ENCODE results near the gene CACNA2D4. TPM values are rescaled to one million over a fixed set of nuclear protein-coding genes. Genes with fewer than 3 reads are reported as not detected.
A peak's percentile ranks its signal among the peaks of the same experiment; 100 is the strongest.
"Not testable (repeated sequence)": the region's sequence is repeated elsewhere in the genome, so short reads cannot be mapped to it uniquely, and the experiment has no call there.

CACNA2D4 gene
- total RNA-seq, 1 donor from 2014 or later, result 0.45 TPM

DNA sequence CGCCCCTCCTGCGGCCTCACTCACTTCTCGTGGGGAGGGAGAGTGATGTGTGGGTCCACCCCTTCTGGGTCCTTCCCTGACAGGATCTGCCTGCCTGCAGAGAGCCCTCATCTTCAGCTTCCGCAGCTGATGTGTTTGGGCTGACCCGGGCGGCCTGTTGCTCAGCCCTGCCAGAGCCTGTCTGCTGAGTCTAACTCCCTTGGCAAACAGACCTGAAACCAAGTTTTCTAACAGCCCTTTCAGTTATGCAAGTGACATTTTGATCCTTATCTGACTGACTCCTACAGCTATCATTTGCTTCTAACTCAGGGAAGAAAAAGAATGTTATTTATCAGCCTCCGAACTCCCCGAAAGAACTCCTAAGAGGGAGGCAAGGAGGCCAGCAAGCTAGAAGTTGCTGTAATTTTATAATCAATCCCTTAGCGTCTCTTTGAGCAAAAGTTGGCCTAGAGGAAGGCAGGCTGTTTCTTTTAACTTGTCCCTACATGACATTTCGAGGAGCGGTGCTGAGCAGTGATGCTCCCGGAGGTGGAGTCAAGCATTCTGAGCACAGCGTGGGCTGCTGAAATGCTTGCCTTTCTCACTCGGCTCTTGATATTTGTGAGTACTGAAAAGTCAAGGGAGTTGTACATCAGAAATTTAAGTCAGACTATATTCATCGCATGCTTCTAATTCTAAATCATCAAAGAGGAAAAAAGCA, 31.5 kb upstream of the CACNA2D4 start:
- H3K4me1 Mint-ChIP-seq, result peaks cover 7% of the 10 kb centered on the region
- H3K27me3 Mint-ChIP-seq (ENCODE audit: low read depth), result no peaks in the 10 kb centered on the region
- H3K27ac Mint-ChIP-seq, result no peak overlapping the region
- H3K36me3 Mint-ChIP-seq, result peaks cover 59% of the 10 kb centered on the region
- H3K9me3 Mint-ChIP-seq, result peaks cover 2% of the 10 kb centered on the region
- no peak for DNase-seq (ENCODE audit: low spot score in 2 of 2, unreplicated experiment in 2 of 2)
- TF ChIP-seq, protein P1, sequence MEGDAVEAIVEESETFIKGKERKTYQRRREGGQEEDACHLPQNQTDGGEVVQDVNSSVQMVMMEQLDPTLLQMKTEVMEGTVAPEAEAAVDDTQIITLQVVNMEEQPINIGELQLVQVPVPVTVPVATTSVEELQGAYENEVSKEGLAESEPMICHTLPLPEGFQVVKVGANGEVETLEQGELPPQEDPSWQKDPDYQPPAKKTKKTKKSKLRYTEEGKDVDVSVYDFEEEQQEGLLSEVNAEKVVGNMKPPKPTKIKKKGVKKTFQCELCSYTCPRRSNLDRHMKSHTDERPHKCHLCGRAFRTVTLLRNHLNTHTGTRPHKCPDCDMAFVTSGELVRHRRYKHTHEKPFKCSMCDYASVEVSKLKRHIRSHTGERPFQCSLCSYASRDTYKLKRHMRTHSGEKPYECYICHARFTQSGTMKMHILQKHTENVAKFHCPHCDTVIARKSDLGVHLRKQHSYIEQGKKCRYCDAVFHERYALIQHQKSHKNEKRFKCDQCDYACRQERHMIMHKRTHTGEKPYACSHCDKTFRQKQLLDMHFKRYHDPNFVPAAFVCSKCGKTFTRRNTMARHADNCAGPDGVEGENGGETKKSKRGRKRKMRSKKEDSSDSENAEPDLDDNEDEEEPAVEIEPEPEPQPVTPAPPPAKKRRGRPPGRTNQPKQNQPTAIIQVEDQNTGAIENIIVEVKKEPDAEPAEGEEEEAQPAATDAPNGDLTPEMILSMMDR (IDR thresholded peaks at IDR 0.05; ENCODE audit: unreplicated experiment), result no peak
- H3K4me3 Mint-ChIP-seq, result no peak overlapping the region

DNA sequence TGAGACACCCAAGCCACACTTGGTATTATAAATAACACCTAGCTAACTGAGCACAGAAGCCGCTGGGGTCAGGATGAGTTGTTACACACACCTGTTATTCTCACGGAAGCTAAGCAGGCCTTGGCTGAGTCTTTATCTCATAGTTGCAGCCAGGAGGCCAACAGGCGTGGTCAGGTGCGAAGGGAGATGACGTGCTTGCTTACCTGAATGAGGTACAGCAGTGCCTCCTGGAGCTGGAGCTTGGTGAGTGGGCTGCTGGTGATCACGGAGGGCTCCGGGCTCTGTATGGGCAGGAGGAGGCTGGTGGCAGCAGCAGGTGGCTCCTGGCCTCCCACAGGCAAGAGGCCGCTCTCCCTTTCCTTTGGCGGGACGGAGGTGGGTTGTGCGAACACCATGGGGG, 30.4 kb upstream of the CACNA2D4 start:
- TF ChIP-seq, protein P1 (IDR thresholded peaks at IDR 0.05; ENCODE audit: unreplicated experiment), result no peak
- no peak overlapping the region for H3K27ac Mint-ChIP-seq
- H3K4me1 Mint-ChIP-seq, result peaks cover 7% of the 10 kb centered on the region
- peaks cover 3% of the 10 kb centered on the region for H3K9me3 Mint-ChIP-seq
- H3K27me3 Mint-ChIP-seq (ENCODE audit: low read depth), result no peaks in the 10 kb centered on the region
- H3K36me3 Mint-ChIP-seq, result peaks cover 69% of the 10 kb centered on the region
- no peak overlapping the region for H3K4me3 Mint-ChIP-seq
- DNase-seq (ENCODE audit: low spot score in 2 of 2, unreplicated experiment in 2 of 2), result no peak

DNA sequence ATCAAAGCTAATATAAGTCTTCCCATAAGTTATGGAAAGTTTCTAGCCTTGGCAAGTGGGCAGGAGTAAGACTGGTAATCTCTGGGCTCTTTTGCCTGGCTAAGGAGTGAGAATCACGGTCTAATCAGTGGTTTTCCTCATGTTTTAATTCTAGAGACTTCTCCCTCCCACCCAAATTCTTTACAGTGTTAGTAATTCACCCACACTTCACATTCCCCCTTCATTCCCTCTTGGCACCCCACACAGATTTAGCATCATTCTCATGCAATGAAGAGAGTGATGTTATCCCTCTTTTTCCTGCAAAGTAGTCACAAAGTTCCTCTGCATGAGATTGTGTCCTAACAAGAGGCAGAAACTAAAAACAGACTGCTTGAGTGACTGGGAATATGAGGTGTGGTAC, 28.6 kb upstream of the CACNA2D4 start:
- Mint-ChIP-seq H3K4me1 (peaks cover 7% of the 10 kb centered on the region), H3K9me3 (peaks cover 14% of the 10 kb centered on the region), H3K27ac (no peak overlapping the region), H3K4me3 (no peak overlapping the region), H3K27me3 (ENCODE audit: low read depth) (no peaks in the 10 kb centered on the region), H3K36me3 (peaks cover 73% of the 10 kb centered on the region)
- DNase-seq (ENCODE audit: low spot score in 2 of 2, unreplicated experiment in 2 of 2), result no peak
- TF ChIP-seq, protein P1 (IDR thresholded peaks at IDR 0.05; ENCODE audit: unreplicated experiment), result no peak

DNA sequence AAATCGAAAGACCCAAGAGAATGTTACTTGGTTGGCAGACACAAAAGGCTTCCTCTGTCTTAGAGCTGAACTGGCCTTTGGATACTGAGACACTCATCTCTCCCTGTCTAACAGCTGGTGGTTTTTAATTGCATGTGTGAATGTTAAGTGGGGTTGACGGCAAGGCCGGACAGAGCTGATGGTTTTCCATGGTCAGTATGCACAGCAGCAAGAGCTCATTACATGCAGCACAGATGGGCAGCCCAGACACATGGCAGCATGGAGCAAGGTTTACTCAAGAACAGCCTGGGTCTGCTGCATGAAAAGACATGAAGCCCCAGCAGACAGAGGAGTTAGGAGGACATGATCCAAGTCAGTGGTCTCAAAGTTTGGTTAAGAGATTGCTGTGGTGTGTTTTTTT, 27.8 kb upstream of the CACNA2D4 start:
- Mint-ChIP-seq H3K36me3 (peaks cover 71% of the 10 kb centered on the region), H3K27me3 (ENCODE audit: low read depth) (no peaks in the 10 kb centered on the region), H3K9me3 (peaks cover 14% of the 10 kb centered on the region), H3K4me1 (peaks cover 7% of the 10 kb centered on the region), H3K27ac (no peak overlapping the region), H3K4me3 (no peak overlapping the region)
- TF ChIP-seq, protein P1 (IDR thresholded peaks at IDR 0.05; ENCODE audit: unreplicated experiment), result no peak
- no peak for DNase-seq (ENCODE audit: low spot score in 2 of 2, unreplicated experiment in 2 of 2)

DNA sequence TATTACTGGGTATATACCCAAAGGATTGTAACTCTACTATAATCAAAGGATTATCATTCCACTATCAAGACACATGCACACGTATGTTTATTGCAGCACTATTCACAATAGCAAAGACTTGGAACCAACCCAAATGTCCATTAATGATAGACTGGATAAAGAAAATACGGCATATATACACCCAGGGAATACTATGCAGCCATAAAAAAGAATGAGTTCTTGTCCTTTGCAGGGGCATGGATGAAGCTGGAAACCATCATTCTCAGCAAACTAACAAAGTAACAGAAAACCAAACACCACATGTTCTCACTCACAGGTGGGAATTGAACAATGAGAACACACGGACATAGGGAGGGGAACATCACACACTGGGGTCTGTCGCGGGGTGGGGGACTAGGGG, 27.1 kb upstream of the CACNA2D4 start:
- not testable (repeated sequence) for H3K27me3 Mint-ChIP-seq (ENCODE audit: low read depth); H3K27ac Mint-ChIP-seq; DNase-seq (ENCODE audit: low spot score in 2 of 2, unreplicated experiment in 2 of 2); H3K4me1 Mint-ChIP-seq; H3K4me3 Mint-ChIP-seq
- H3K36me3 Mint-ChIP-seq, result peaks cover 74% of the 10 kb centered on the region
- H3K9me3 Mint-ChIP-seq, result peaks cover 14% of the 10 kb centered on the region

DNA sequence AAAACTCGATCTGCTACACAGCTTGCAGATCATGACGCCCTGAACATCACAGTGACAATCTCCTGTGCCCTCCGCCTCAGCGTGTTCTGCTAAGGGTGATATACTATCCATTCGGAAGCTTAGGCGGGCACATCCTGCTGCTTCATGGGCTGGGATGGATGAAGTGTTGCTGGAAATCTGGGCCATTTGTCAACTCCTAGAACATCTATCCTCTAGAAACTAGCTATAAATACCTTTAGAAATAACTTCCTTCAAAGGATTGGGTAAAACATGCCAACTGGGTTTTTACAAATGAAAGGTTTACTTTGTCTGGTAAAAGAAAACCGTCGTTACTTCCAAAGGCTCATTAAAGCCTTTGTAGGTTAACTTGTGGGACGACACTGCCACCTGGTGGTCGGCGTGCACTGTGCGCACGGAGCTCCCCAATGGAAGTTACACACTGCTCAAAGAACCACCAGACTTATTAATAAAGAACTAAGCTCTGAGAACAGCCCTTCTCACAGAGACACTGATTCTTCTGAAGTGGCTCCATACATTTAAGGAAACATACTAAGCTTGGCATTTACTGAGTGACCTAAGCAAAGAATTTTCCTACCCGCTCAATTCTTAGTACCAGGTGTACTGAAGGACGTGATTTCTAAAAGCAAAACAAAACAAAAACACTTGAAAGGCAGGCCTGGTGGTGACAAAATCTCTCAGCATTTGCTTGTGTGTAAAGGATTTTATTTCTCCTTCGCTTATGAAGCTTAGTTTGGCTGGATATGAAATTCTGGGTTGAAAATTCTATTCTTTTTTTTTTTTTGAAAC, 21.6 kb upstream of the CACNA2D4 start:
- TF ChIP-seq, protein P1 (IDR thresholded peaks at IDR 0.05; ENCODE audit: unreplicated experiment), result peak; percentile 93
- H3K27ac Mint-ChIP-seq, result no peak overlapping the region
- peaks cover 6% of the 10 kb centered on the region for H3K4me1 Mint-ChIP-seq
- no peak overlapping the region for H3K4me3 Mint-ChIP-seq
- peak; percentile 74 to 94 for DNase-seq (ENCODE audit: low spot score in 2 of 2, unreplicated experiment in 2 of 2)
- peaks cover 12% of the 10 kb centered on the region for H3K9me3 Mint-ChIP-seq
- no peaks in the 10 kb centered on the region for H3K27me3 Mint-ChIP-seq (ENCODE audit: low read depth)
- H3K36me3 Mint-ChIP-seq, result peaks cover 41% of the 10 kb centered on the region
